HG03558 (cell line): ENCODE data around the gene NIPBL.
"Not testable (repeated sequence)": the region's sequence is repeated elsewhere in the genome, so short reads cannot be mapped to it uniquely, and the experiment has no call there.

Source experiments
- ATAC-seq: cut with Tn5 transposase; IDR thresholded peaks from one replicate; pipeline ENCODE4 v1.9.1; 2021; ENCODE audit warnings: moderate number of reproducible peaks; ENCODE audit not compliant: unreplicated experiment; ENCODE audit errors: extremely low read depth

The NIPBL gene

GRCh38 chr5:36878392-36879082 is 2.0 kb downstream of the NIPBL start:
- ATAC-seq: no peak

GRCh38 chr5:36879274-36880033 is 2.9 kb downstream of the NIPBL start:
- ATAC-seq: no peak

DNA sequence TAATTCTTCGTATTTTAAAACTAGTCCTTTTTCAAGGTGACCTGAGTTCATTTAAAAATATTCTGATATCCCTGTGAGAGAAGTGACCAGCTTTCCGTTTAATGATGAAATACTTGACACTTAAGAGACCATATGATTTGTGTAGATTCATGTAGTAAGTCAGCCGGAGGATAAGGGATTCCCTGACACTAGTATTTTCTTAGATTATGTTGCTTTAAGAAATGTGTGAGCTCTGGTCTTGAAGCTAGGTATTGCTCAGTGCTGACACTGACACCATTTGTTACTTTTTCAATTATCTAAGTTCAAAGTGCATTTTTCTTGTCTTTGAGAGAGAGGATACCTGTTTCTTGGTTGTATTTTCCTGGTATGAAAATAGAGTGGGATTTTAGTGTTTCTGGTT is 4.2 kb downstream of the NIPBL start:
- ATAC-seq: no peak

- no peak for ATAC-seq
These were observed 4.7 kb downstream of the NIPBL start for GRCh38 chr5:36881304-36881703.

- ATAC-seq: no peak
These were observed 5.2 kb downstream of the NIPBL start for GRCh38 chr5:36881807-36882206.

DNA sequence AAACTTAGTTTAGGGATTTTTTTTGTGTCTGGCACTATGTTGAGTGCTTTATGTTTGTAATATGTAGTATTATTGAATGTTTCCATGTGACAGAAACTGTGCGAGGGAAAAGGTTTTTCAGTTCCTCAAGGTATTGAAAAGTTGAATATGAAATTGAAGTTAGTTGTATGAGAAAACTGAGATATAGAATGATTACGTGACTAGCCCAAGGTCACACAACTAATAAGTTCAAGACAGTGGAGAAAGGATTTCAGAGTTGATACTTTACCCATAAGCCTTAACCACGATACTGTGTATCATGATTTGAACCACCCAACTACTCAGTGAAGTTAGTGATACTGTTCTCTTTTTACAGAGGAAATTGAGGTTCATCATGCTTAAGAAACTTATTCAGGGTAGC is 5.7 kb downstream of the NIPBL start:
- peak; percentile 37 for ATAC-seq

GRCh38 chr5:36883894-36884462 is 7.4 kb downstream of the NIPBL start:
- ATAC-seq: no peak

GRCh38 chr5:36885149-36885548 is 8.6 kb downstream of the NIPBL start:
- ATAC-seq: no peak

GRCh38 chr5:36885566-36886485 is 9.3 kb downstream of the NIPBL start:
- no peak for ATAC-seq

DNA sequence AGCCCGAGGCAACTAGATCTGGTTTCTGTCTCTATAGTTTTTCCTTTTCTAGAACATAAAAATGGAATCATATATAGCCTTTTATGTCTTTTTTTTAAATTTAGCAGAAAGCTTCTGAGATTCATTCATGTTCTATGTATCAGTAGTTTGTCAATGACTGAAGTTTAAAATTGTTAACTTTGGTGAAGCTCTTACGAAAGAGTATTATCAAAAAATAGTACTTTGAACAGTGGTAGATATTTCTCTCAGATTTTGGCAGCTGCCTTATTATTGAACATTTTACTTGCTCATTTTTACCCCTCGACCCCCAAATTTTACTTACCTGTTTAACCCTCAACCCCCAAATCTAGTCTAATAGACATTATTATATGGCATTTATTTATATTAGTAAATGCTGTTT is 10.2 kb downstream of the NIPBL start:
- ATAC-seq: no peak

GRCh38 chr5:36887532-36887931 is 11.0 kb downstream of the NIPBL start:
- no peak for ATAC-seq

DNA sequence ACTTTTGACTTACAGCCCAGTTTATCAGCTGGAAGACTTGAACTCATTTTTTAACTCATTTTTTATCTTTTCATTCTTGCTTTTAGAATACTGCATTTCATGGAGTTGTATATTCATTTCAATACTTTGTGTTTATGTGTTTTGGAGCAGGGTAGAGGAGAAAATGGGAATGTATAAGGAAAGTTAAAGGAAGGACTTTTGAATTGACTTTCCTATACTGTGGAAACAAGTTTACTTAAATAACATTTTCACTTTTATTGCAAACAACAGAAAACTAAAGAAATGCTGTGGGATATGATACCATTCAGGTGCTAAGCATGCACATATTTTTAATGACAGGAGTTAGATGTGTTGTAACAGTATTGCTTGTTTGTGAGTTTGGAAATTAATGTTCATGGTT is 11.7 kb downstream of the NIPBL start:
- ATAC-seq: no peak

DNA sequence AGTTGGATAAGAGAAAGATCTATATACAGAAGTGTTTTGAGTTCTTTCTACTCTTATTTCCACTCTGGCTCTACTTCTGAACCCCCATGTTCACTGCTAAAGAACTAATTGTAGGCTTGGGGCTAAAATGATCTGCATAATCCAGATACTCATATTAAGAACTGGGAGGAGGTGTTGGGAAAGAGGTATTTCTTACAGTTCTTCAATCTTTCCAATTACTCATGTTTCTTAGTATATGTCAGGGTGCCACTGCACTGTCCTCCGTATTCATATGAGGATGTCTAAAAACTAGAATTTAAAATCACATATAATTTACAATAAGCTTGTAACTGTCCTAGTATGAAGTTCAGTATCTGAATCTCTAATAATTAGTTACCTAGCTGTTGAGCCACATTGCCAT is 12.7 kb downstream of the NIPBL start:
- no peak for ATAC-seq

- ATAC-seq: no peak
These were observed 14.7 kb downstream of the NIPBL start for GRCh38 chr5:36891266-36891665.

DNA sequence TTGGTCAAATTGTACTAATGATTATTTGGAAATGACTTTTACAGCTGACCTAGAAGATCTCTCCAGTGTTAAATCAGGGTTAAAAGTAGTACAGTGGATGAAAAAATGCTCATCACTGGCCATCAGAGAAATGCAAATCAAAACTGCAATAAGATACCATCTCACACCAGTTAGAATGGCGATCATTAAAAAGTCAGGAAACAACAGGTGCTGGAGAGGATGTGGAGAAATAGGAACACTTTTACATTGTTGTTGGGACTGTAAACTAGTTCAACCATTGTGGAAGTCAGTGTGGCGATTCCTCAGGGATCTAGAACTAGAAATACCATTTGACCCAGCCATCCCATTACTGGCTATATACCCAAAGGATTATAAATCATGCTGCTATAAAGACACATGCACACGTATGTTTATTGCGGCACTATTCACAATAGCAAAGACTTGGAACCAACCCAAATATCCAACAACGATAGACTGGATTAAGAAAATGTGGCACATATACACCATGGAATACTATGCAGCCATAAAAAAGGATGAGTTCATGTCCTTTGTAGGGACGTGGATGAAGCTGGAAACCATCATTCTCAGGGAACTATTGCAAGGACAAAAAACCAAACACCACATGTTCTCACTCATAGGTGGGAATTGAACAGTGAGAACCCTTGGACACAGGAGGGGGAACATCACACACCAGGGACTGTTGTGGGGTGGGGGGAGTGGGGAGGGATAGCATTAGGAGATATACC is 15.7 kb downstream of the NIPBL start:
- ATAC-seq: not testable (repeated sequence)

- no peak for ATAC-seq
These were observed 18.4 kb downstream of the NIPBL start for GRCh38 chr5:36894954-36895353.

- no peak for ATAC-seq
These were observed 19.9 kb downstream of the NIPBL start for GRCh38 chr5:36896476-36896875.

GRCh38 chr5:36897616-36898015 is 21.0 kb downstream of the NIPBL start:
- ATAC-seq: no peak

- no peak for ATAC-seq
These were observed 23.3 kb downstream of the NIPBL start for GRCh38 chr5:36899860-36900259.

- no peak for ATAC-seq
These were observed 23.7 kb downstream of the NIPBL start for GRCh38 chr5:36900283-36900682.
